GM12878 (cell line): ENCODE measurements around the gene PLD4. TPM values are rescaled to one million over a fixed set of nuclear protein-coding genes. Genes with fewer than 3 reads are reported as not detected.
A peak's percentile ranks its signal among the peaks of the same experiment; 100 is the strongest.

ENCODE experiments used
- ATAC-seq: fragments of 200-7000 bp; cut with Tn5 transposase; 3 replicates; pipeline ENCODE4 v1.9.1; 2020; ENCODE audit warnings: mild to moderate bottlenecking, moderate library complexity
- BruUV-seq: library from RNA; stranded (reverse); fragments of 400-500 nt; replicated peaks from 2 replicates; lab custom pipeline; 2021; lab: Mats Ljungman, UMichigan
- CTCF ChIA-PET: fragments of 300-600 bp; sonication (Branson Sonifier 250); formaldehyde crosslinking; extraction: SDS; loops from one replicate; lab custom pipeline; 2021; ENCODE audit warnings: inconsistent platforms; lab: Yijun Ruan, JAX
- POLR2A ChIA-PET: fragments of 350-600 bp; formaldehyde crosslinking; extraction: SDS; loops from one replicate; lab custom pipeline; 2021; ENCODE audit warnings: inconsistent platforms; lab: Charles Lee
- RAD21 ChIA-PET: fragments of 300-600 bp; sonication (Branson Sonifier 250); formaldehyde crosslinking; loops from one replicate; lab custom pipeline; 2023; ENCODE audit warnings: antibody characterized with exemption; ENCODE audit not compliant: unreplicated experiment; lab: Charles Lee
- SMC1A ChIA-PET: fragments of 300-600 bp; sonication (Branson Sonifier 250); formaldehyde crosslinking; loops from one replicate; lab custom pipeline; 2023; ENCODE audit not compliant: unreplicated experiment, uncharacterized antibody; lab: Charles Lee
- DNase-seq: peaks from one replicate; pipeline ENCODE4 v3.0.0-alpha.2; 2011; ENCODE audit warnings: low read depth, low spot score
- FAIRE-seq: peaks from 3 replicates; lab custom pipeline; 2011; peaks lifted over from hg19 to GRCh38; lab: Jason Lieb, UNC
- H2AFZ ChIP-seq: 2 replicates; pipeline ENCODE4 v1.6.0; 2011; ENCODE audit warnings: low read depth, low read length, control low read depth; ENCODE audit not compliant: control insufficient read depth
- H3K27ac ChIP-seq: 2 replicates; pipeline ENCODE4 v1.5.1; 2011; ENCODE audit warnings: control low read depth; ENCODE audit not compliant: control insufficient read depth, insufficient read depth
- H3K27me3 ChIP-seq, 2 experiments: replicated peaks in 1 of 2; 2 replicates each; pipeline versions ENCODE4 v1.6.0 to v1.6.1; 2011; ENCODE audit warnings: low read length in 1 of 2; ENCODE audit not compliant: control insufficient read depth in 2 of 2, insufficient read depth in 2 of 2
- H3K36me3 ChIP-seq, 2 experiments: 2 replicates each; pipeline ENCODE4 v1.5.1; 2011; ENCODE audit warnings: low read length in 1 of 2; ENCODE audit not compliant: control insufficient read depth in 2 of 2, insufficient read depth in 2 of 2
- H3K4me1 ChIP-seq: 2 replicates; pipeline ENCODE4 v1.6.1; 2011; ENCODE audit warnings: mild to moderate bottlenecking, low read length, moderate library complexity, mixed read lengths; ENCODE audit not compliant: control insufficient read depth, insufficient read depth
- H3K4me2 ChIP-seq: 2 replicates; pipeline ENCODE4 v1.6.0; 2011; ENCODE audit warnings: control low read depth; ENCODE audit not compliant: control insufficient read depth, insufficient read depth
- H3K4me3 ChIP-seq: fragments of 200-600 bp; sonication (generic); 2 replicates; pipeline ENCODE4 v1.5.1; 2016
- H3K79me2 ChIP-seq: 2 replicates; pipeline ENCODE4 v1.6.0; 2011; ENCODE audit warnings: low read length; ENCODE audit not compliant: control insufficient read depth, insufficient read depth
- H3K9ac ChIP-seq: 2 replicates; pipeline ENCODE4 v1.8.0; 2011; ENCODE audit warnings: low read length, control low read depth, mixed read lengths; ENCODE audit not compliant: control insufficient read depth, insufficient read depth
- H3K9me3 ChIP-seq: replicated peaks from 3 replicates; pipeline ENCODE4 v1.5.1; 2011; ENCODE audit warnings: mild to moderate bottlenecking, low read length; ENCODE audit not compliant: control insufficient read depth, insufficient read depth
- H4K20me1 ChIP-seq: 2 replicates; pipeline ENCODE4 v1.6.0; 2011; ENCODE audit not compliant: control insufficient read depth, insufficient read depth
- IKZF1 ChIP-seq: fragments of 450-650 bp; conservative IDR thresholded peaks from 2 replicates; pipeline ENCODE4 v1.6.1; 2017; ENCODE audit warnings: antibody characterized with exemption, mild to moderate bottlenecking
- JUNB ChIP-seq: IDR thresholded peaks from 2 replicates; pipeline ENCODE4 v1.6.1; 2016; ENCODE audit warnings: antibody characterized with exemption, mild to moderate bottlenecking
- MEF2B ChIP-seq: fragments of 450-650 bp; IDR thresholded peaks from 2 replicates; pipeline ENCODE4 v1.6.1; 2018; ENCODE audit warnings: mild to moderate bottlenecking, moderate library complexity; ENCODE audit not compliant: partially characterized antibody, poor library complexity, severe bottlenecking
- RAD21 ChIP-seq: IDR thresholded peaks from 2 replicates; pipeline ENCODE4 v1.6.1; 2011; ENCODE audit warnings: mild to moderate bottlenecking, low read depth, low read length, moderate library complexity; ENCODE audit not compliant: insufficient read depth
- RB1 ChIP-seq: fragments of 450-650 bp; formaldehyde crosslinking; IDR thresholded peaks from 2 replicates; pipeline ENCODE4 v1.6.1; 2017; ENCODE audit warnings: mild to moderate bottlenecking, borderline replicate concordance
- WGBS: methylation state at CpG from one replicate; pipeline ENCODE4 v1.1.6; 2016; ENCODE audit warnings: low lambda C conversion rate; ENCODE audit not compliant: insufficient replicate concordance, insufficient coverage; ENCODE audit errors: missing lambda C conversion rate; 5-methylcytosine and 5-hydroxymethylcytosine counted together
- in situ Hi-C: fragments of 300-500 bp; cut with MboI; formaldehyde crosslinking; loops from 9 replicates; pipeline ENCODE4 v1.14.3; 2018; ENCODE audit warnings: mixed read lengths
- intact Hi-C: fragments of 100-400 bp; cut with micrococcal nuclease; formaldehyde crosslinking; loops from one replicate; pipeline ENCODE4 v1.14.2; 2022; ENCODE audit not compliant: unreplicated experiment
- polyA plus RNA-seq, 11 experiments: library from polyadenylated mRNA; depleted of rRNA in 4 of 11; unstranded in 6 of 11; stranded (reverse) in 5 of 11; fragments of >200 nt; fragmentation: Nextera tagmentation in 4 of 11; fragmentation: Illumina TruSeq in 1 of 11; extraction: Ambion mirVana in 4 of 11; extraction: Trizol in 1 of 11; gene quantifications; 1 replicate in 1 of 11; 2 replicates in 10 of 11; pipeline versions ENCODE4 v1.2.1 to v1.2.3, GENCODE V29; 2011 to 2016; ENCODE audit warnings: inconsistent platforms in 2 of 11, missing spikeins in 2 of 11, low read depth in 1 of 11
- total RNA-seq, 4 experiments: library from RNA; depleted of rRNA in 3 of 4; stranded (reverse); fragments of >200 nt in 3 of 4; fragmentation: Illumina TruSeq in 1 of 4; extraction: Trizol in 1 of 4; gene quantifications; 2 replicates each; pipeline versions ENCODE4 v1.2.1 to v1.2.3, GENCODE V29; 2013 to 2021
- TF ChIP-seq, protein P1 (sequence below): IDR thresholded peaks from 2 replicates; pipeline ENCODE4 v1.6.1; 2011; ENCODE audit warnings: mild to moderate bottlenecking, low read depth, low read length, moderate library complexity; ENCODE audit not compliant: insufficient replicate concordance
- TF ChIP-seq, protein P2 (sequence below), 3 experiments: IDR thresholded peaks in 2 of 3; conservative IDR thresholded peaks in 1 of 3; 2 replicates each; pipeline ENCODE4 v1.5.1; 2011; ENCODE audit warnings: low read depth in 3 of 3, low read length in 3 of 3, mild to moderate bottlenecking in 3 of 3, control low read depth in 2 of 3, moderate library complexity in 2 of 3, inconsistent platforms in 1 of 3, mixed read lengths in 1 of 3; ENCODE audit not compliant: control insufficient read depth in 2 of 3, insufficient read depth in 1 of 3; ENCODE audit errors: extremely low read depth in 1 of 3

The PLD4 gene
- total and polyA plus RNA-seq, 10 of the 15 experiments (the other 5 are each of a cell fraction or from before 2014, with no cell fraction given) = 0.20 to 57.7 (median 9.9) TPM

DNA sequence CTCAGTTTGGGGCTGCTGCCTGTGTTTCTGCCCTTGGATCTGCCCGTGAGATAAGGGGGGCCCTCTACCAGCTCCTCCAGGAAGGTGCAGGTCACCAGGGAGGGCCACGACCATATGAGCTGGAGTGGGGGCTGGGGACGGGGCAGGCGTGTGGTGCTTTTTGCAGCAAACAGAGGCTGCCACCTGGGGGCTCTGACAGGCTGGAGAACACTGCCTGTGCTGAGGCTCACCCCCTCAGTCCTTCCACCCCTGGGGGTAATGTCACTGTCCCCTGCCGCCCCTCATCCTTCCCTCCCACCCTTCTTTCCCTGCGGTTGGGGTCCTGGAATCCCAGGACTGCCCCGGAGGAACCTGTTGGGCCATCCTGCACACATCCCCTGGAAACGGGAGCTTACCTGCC lies 3.2 kb downstream of the PLD4 start:
- Histone ChIP-seq H3K4me1 (peaks cover 44% of the 10 kb centered on the region), H3K4me3 (no peak overlapping the region)

More for the DNA sequence above, 3.2 kb downstream of the PLD4 start:
- ChIA-PET CTCF (interaction anchor here (1.3 kb wide), 1 partner anchor 32 kb away, joined by 3 read pairs; no protein-coding TSS in a partner anchor), POLR2A (no interaction called here), RAD21 (no interaction called here), SMC1A (no interaction called here)
- no peak overlapping the region for H3K9ac ChIP-seq
- ATAC-seq (no peak), DNase-seq (no peak), FAIRE-seq (no peak)
- H3K9me3 ChIP-seq = peaks cover 6% of the 10 kb centered on the region; the same call in 2 of the 3 replicates
- 54% methylated on average over 3 of the region's 8 CpGs for WGBS
- H3K27me3 ChIP-seq = peaks cover 0 to 2% of the 10 kb centered on the region in 2 experiments; a peak in 2 of 4 replicates
- intact Hi-C loops (no loop called here), in situ Hi-C loops (no loop called here)
- no TSS peak for BruUV-seq
- 0 out of 2 replicates have a peak, but pooled peaks have one; percentile 8 for TF ChIP-seq RAD21
- no peak for TF ChIP-seq MEF2B
- TF ChIP-seq IKZF1 = no peak
- no peak for TF ChIP-seq JUNB
- no peak for TF ChIP-seq RB1
- TF ChIP-seq, protein P1, sequence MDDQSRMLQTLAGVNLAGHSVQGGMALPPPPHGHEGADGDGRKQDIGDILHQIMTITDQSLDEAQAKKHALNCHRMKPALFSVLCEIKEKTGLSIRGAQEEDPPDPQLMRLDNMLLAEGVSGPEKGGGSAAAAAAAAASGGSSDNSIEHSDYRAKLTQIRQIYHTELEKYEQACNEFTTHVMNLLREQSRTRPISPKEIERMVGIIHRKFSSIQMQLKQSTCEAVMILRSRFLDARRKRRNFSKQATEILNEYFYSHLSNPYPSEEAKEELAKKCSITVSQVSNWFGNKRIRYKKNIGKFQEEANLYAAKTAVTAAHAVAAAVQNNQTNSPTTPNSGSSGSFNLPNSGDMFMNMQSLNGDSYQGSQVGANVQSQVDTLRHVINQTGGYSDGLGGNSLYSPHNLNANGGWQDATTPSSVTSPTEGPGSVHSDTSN = no peak
- TF ChIP-seq, protein P2, sequence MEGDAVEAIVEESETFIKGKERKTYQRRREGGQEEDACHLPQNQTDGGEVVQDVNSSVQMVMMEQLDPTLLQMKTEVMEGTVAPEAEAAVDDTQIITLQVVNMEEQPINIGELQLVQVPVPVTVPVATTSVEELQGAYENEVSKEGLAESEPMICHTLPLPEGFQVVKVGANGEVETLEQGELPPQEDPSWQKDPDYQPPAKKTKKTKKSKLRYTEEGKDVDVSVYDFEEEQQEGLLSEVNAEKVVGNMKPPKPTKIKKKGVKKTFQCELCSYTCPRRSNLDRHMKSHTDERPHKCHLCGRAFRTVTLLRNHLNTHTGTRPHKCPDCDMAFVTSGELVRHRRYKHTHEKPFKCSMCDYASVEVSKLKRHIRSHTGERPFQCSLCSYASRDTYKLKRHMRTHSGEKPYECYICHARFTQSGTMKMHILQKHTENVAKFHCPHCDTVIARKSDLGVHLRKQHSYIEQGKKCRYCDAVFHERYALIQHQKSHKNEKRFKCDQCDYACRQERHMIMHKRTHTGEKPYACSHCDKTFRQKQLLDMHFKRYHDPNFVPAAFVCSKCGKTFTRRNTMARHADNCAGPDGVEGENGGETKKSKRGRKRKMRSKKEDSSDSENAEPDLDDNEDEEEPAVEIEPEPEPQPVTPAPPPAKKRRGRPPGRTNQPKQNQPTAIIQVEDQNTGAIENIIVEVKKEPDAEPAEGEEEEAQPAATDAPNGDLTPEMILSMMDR (IDR thresholded peaks at IDR 0.05 in 2 of 3, conservative IDR thresholded peaks at IDR 0.05 in 1 of 3; ENCODE audit: control insufficient read depth in 2 of 3, extremely low read depth in 1 of 3, insufficient read depth in 1 of 3, low read depth in 3 of 3, low read length in 3 of 3) = peak in 1 of 3 experiments; percentile 35; a peak in 2 of 6 replicates
- H3K4me2 ChIP-seq = no peak overlapping the region
- no peak overlapping the region for H3K27ac ChIP-seq
- H2AFZ ChIP-seq = no peak overlapping the region
- H3K36me3 ChIP-seq = no peaks in the 10 kb centered on the region
- 0 out of 2 replicates have a peak, but pooled peaks cover 2% of the 10 kb centered on the region for H3K79me2 ChIP-seq
- H4K20me1 ChIP-seq = no peaks in the 10 kb centered on the region; the same call in 1 of the 2 replicates
